Esophagus muscularis mucosa (tissue), 3 donors: ENCODE measurements around the gene MIOX.

Source experiments
- CTCF ChIP-seq, 3 experiments: fragments of 200-600 bp in 2 of 3; fragments of 450-650 bp in 1 of 3; sonication (generic) in 2 of 3; IDR thresholded peaks; one replicate each; pipeline ENCODE4 v1.5.1; 2017 to 2019; ENCODE audit warnings: antibody characterized with exemption in 3 of 3, mild to moderate bottlenecking in 2 of 3, moderate library complexity in 1 of 3
- POLR2AphosphoS5 ChIP-seq, 2 donors: sonication (generic); formaldehyde crosslinking; IDR thresholded peaks; one replicate each; pipeline ENCODE4 v1.6.1; 2017; ENCODE audit warnings: antibody characterized with exemption in 2 of 2

DNA sequence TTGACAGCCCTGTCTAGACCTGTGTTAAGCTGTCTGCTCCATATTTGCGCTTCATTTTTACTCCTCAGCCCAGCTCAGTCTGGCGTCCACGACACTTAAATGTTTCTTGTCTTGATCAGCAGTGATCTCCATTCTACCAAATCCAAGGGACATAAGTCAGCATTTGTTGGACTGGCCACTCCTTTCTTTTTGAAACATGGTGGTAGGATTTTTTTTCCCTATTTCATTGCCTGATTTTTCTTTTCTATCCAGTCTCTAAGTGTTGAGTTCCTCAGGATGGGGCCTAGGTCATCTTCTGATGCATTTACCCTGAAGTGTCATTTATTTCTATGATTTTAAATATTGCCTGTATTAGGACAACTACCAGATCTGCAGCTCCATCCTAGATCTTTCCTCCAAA is 22.2 kb downstream of the MIOX start:
- TF ChIP-seq POLR2AphosphoS5 (IDR thresholded peaks at IDR 0.05) (no peak), CTCF (IDR thresholded peaks at IDR 0.05) (no peak)
